ENCODE results near the gene GRM4. TPM values are rescaled to one million over a fixed set of nuclear protein-coding genes. Genes with fewer than 3 reads are reported as not detected.

Gene GRM4
- total RNA-seq, 1 experiment from 2014 or later = 5.6 TPM

- Histone ChIP-seq H4K91ac (ENCODE audit: insufficient read length, low read depth, low read length) (no peak overlapping the region), H3K18ac (ENCODE audit: insufficient read length, low read depth, low read length) (no peak overlapping the region), H3K4me1 (ENCODE audit: insufficient read depth, low read length) (no peaks in the 10 kb centered on the region), H3K56ac (ENCODE audit: insufficient read length, low read depth, low read length) (no peak overlapping the region), H3K23me2 (ENCODE audit: insufficient read length, low read depth, low read length, poor library complexity, severe bottlenecking) (no peaks in the 10 kb centered on the region), H2AK5ac (ENCODE audit: insufficient read length, low read length) (no peak overlapping the region), H3K79me1 (ENCODE audit: insufficient read depth, low read depth, low read length, poor library complexity, severe bottlenecking) (no peaks in the 10 kb centered on the region), H4K5ac (ENCODE audit: insufficient read length, low read depth, low read length) (no peak overlapping the region), H4K20me1 (ENCODE audit: control insufficient read depth, insufficient read depth, insufficient read length) (no peaks in the 10 kb centered on the region), H3K27ac (ENCODE audit: insufficient read length, low read depth, low read length) (no peak overlapping the region), H3K14ac (ENCODE audit: insufficient read depth, low read length) (no peak overlapping the region), H2BK5ac (ENCODE audit: insufficient read length, low read length) (no peak overlapping the region), H3T11ph (ENCODE audit: low read length) (no peak overlapping the region), H2BK120ac (ENCODE audit: low read depth, low read length, poor library complexity, severe bottlenecking) (no peak overlapping the region), H3K9ac (ENCODE audit: extremely low read depth, insufficient read length, low read length) (no peak overlapping the region), H3K4me2 (ENCODE audit: insufficient read depth, insufficient read length, low read length) (no peak overlapping the region), H2BK12ac (ENCODE audit: insufficient read length, low read depth, low read length) (no peak overlapping the region), H2AFZ (ENCODE audit: low read length) (no peak overlapping the region), H3K27me3 (ENCODE audit: insufficient read depth, low read length) (no peaks in the 10 kb centered on the region), H3K79me2 (ENCODE audit: insufficient read depth, low read length) (no peaks in the 10 kb centered on the region), H2BK15ac (ENCODE audit: low read depth, low read length) (no peak overlapping the region), H4K8ac (replicated peaks; ENCODE audit: insufficient read length, low read depth, low read length) (no peak overlapping the region), H2BK20ac (ENCODE audit: low read depth, low read length, poor library complexity, severe bottlenecking) (no peak overlapping the region), H3K23ac (ENCODE audit: insufficient read length, low read depth, low read length) (no peak overlapping the region), H3K4ac (ENCODE audit: low read depth, low read length) (no peak overlapping the region), H3K9me3 (ENCODE audit: control insufficient read depth, low read depth, low read length) (no peaks in the 10 kb centered on the region)
- no peaks in the 10 kb centered on the region for H3K9me3 Mint-ChIP-seq
- H3K4me1 Mint-ChIP-seq = no peaks in the 10 kb centered on the region
- no peaks in the 10 kb centered on the region for H3K36me3 Mint-ChIP-seq (ENCODE audit: insufficient read depth in 1 of 3, low read depth in 3 of 3)
- no CpG with 5 or more reads among the region's 9 CpGs for WGBS (ENCODE audit: extremely low coverage, insufficient read length, low lambda C conversion rate)
- DNase-seq = no peak
- no peak overlapping the region for H3K4me3 Mint-ChIP-seq
- no peaks in the 10 kb centered on the region; the same call in 1 of the 2 replicates for H3K27me3 Mint-ChIP-seq (ENCODE audit: low read depth)
- no peak for TF ChIP-seq CTCF (conservative IDR thresholded peaks at IDR 0.05)
- no peak overlapping the region; a peak in 3 of 7 replicates for H3K27ac Mint-ChIP-seq
These were observed 27.3 kb upstream of the GRM4 start for GRCh38 chr6:34172961-34173775.

Data from H9 (cell line).